ENCODE data around the gene WNK1. TPM values are rescaled to one million over a fixed set of nuclear protein-coding genes. Genes with fewer than 3 reads are reported as not detected.

WNK1 gene
- total and polyA plus RNA-seq, 4 donors = 114 to 165 (median 130) TPM

DNA sequence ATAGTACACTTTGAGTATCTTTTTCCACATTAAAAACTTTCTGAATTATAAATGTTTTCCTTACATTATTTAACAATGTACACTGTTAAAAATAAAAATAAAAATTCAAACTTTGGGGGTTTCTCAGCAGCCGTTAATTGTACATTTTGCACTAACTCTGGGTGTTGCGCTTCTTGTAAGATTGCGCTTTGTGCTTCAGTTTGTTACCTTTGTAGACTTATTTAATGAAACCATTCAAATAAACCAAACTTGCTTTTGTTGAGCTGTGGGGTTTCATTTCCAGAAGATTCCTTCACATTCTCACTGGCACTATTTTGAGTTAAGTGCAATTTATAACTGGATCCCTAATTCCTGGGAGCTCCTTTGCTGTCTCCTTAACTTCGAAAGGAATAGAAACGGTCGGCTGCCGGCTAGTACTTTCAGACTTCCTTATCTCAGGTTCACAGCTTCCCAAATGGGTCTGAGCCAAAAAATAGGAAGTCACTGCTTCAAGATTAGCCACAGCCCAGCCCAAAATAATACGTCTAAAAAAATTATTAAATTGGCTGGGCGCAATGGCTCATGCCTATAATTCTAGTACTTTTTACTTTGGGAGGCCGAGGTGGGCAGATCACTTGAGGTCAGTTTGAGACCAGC, 158.9 kb downstream of the WNK1 start:
- H3K9me3 ChIP-seq (ENCODE audit: control insufficient read depth, insufficient read depth, low read length) = no peaks in the 10 kb centered on the region
- no peak overlapping the region for H3K27ac ChIP-seq (ENCODE audit: low read depth, low read length)
- DNase-seq (ENCODE audit: low read depth in 4 of 6, low spot score in 6 of 6) = no peak
- no peaks in the 10 kb centered on the region for H3K4me1 ChIP-seq (ENCODE audit: control insufficient read depth, insufficient read depth, low read length)
- no peaks in the 10 kb centered on the region for H3K27me3 ChIP-seq (ENCODE audit: control insufficient read depth, insufficient read depth, low read length)
- peaks cover 52% of the 10 kb centered on the region for H3K36me3 ChIP-seq (ENCODE audit: control insufficient read depth, insufficient read depth, low read length)
- WGBS (ENCODE audit: insufficient coverage) = 83% methylated on average over 4 of the region's 10 CpGs
- H3K4me3 ChIP-seq (ENCODE audit: low read depth, low read length) = no peak overlapping the region

DNA sequence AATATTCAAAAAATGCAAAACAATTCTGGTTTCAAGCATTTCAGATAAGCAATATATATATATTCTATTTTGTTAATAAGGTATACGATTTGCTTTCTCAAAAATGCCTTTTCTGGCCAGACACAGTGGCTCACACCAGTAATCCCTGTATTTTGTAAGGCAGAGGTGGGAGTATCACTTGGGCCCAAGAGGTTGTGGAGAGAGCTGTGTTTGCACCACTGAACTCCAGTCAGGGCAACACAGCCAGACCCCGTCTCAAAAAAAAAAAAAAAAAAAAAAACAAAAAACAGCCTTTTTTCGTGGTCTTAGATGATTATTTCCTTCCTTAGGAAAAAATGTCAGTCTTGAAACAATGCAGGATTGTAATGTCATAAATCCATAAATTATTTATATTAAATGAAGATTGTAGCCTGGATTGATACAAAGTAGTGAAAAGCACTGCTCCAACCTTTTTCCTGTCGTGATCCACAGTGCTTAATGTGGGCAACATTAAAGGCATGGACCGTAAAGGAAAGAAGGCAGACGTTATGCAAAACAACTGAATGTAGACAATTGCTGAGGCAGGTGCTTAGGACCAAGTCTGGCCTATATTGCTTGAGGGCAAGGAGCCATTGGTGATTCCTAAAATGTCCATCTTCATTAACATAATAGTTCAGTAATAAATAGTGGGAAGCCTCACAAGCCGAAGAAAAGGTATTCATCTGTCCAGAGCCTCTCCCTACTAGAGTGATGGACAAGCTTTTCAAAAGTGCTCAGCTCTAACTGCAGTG, 160.3 kb downstream of the WNK1 start:
- DNase-seq (ENCODE audit: low read depth in 4 of 6, low spot score in 6 of 6) = no peak
- Histone ChIP-seq H3K4me1 (ENCODE audit: control insufficient read depth, insufficient read depth, low read length) (no peaks in the 10 kb centered on the region), H3K36me3 (ENCODE audit: control insufficient read depth, insufficient read depth, low read length) (peaks cover 52% of the 10 kb centered on the region), H3K27me3 (ENCODE audit: control insufficient read depth, insufficient read depth, low read length) (no peaks in the 10 kb centered on the region), H3K4me3 (ENCODE audit: low read depth, low read length) (no peak overlapping the region), H3K27ac (ENCODE audit: low read depth, low read length) (no peak overlapping the region), H3K9me3 (ENCODE audit: control insufficient read depth, insufficient read depth, low read length) (no peaks in the 10 kb centered on the region)
- WGBS (ENCODE audit: insufficient coverage) = 59% methylated on average over 3 of the region's 7 CpGs

DNA sequence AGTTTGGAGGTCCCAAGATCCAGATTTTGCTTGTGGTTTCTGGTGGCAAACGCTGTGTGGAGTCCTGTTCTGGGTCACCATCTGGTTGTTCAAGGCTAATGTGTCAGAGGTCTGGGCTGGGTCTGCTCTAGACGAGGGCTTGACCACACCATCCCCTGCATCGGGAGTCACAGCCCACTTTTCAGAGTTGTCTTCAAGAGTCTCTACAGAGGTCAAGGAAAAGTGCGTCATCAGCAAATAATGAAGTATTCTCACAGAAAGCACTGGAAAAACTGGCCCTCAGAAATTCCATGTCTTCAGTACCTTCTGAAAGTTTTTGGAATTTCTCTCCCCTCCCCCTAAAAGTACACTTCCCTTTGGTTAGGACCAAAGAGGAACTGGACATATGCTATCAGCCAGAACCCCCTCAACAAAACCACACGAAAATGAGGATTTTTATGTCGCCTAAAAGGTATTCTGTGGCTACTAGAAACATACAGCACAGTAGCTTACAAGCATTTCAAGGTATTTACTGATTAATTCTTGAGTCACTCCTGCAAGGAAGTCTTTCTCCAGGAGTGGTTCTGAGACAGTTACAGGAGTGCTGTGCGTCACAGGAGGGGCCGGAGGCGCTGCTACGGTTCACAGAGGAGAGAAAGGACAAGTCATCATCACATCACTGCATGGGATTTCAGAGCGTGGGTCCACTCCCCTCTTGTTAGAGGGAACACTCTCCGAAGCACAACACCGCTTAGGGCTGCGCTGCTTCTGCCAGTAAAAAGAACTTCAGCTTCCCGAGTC, 161.7 kb downstream of the WNK1 start:
- H3K36me3 ChIP-seq (ENCODE audit: control insufficient read depth, insufficient read depth, low read length) = peaks cover 47% of the 10 kb centered on the region
- DNase-seq (ENCODE audit: low read depth in 4 of 6, low spot score in 6 of 6) = no peak
- no peaks in the 10 kb centered on the region for H3K27me3 ChIP-seq (ENCODE audit: control insufficient read depth, insufficient read depth, low read length)
- H3K4me1 ChIP-seq (ENCODE audit: control insufficient read depth, insufficient read depth, low read length) = no peaks in the 10 kb centered on the region
- 95% methylated on average over 9 of the region's 15 CpGs for WGBS (ENCODE audit: insufficient coverage)
- no peak overlapping the region for H3K27ac ChIP-seq (ENCODE audit: low read depth, low read length)
- no peaks in the 10 kb centered on the region for H3K9me3 ChIP-seq (ENCODE audit: control insufficient read depth, insufficient read depth, low read length)
- no peak overlapping the region for H3K4me3 ChIP-seq (ENCODE audit: low read depth, low read length)

DNA sequence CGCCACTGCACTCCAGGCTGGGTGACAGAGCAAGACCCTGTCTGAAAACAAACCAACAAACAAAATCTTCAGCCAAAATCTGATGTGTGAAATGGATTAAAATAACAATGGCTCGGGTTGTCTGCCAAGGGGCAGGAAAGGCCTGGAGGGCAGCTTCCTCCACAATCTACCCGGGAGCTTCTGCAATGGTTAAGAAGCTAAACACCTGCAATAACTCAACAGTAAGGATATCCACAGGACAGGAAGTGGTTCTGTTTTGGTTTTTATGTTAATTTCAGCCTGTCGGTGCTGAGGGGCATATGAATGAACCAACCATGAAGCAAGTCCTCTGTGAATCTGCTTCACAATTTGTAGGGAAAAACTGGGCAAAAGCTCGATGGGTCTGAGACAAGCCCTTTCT, 162.7 kb downstream of the WNK1 start:
- Histone ChIP-seq H3K4me3 (ENCODE audit: low read depth, low read length) (no peak overlapping the region), H3K4me1 (ENCODE audit: control insufficient read depth, insufficient read depth, low read length) (no peaks in the 10 kb centered on the region), H3K9me3 (ENCODE audit: control insufficient read depth, insufficient read depth, low read length) (no peaks in the 10 kb centered on the region), H3K36me3 (ENCODE audit: control insufficient read depth, insufficient read depth, low read length) (peaks cover 48% of the 10 kb centered on the region), H3K27me3 (ENCODE audit: control insufficient read depth, insufficient read depth, low read length) (no peaks in the 10 kb centered on the region), H3K27ac (ENCODE audit: low read depth, low read length) (no peak overlapping the region)
- WGBS (ENCODE audit: insufficient coverage) = 75% methylated on average over 1 of the region's 5 CpGs
- no peak for DNase-seq (ENCODE audit: low read depth in 4 of 6, low spot score in 6 of 6)

GRCh38 chr12:916240-916639, 163.9 kb downstream of the WNK1 start:
- no peaks in the 10 kb centered on the region for H3K9me3 ChIP-seq (ENCODE audit: control insufficient read depth, insufficient read depth, low read length)
- no peak overlapping the region for H3K27ac ChIP-seq (ENCODE audit: low read depth, low read length)
- no peak overlapping the region for H3K4me3 ChIP-seq (ENCODE audit: low read depth, low read length)
- WGBS (ENCODE audit: insufficient coverage) = 95% methylated on average over 27 of the region's 27 CpGs
- H3K36me3 ChIP-seq (ENCODE audit: control insufficient read depth, insufficient read depth, low read length) = peaks cover 53% of the 10 kb centered on the region
- H3K4me1 ChIP-seq (ENCODE audit: control insufficient read depth, insufficient read depth, low read length) = no peaks in the 10 kb centered on the region
- DNase-seq (ENCODE audit: low read depth in 4 of 6, low spot score in 6 of 6) = no peak
- H3K27me3 ChIP-seq (ENCODE audit: control insufficient read depth, insufficient read depth, low read length) = no peaks in the 10 kb centered on the region

GRCh38 chr12:916712-917445, 164.5 kb downstream of the WNK1 start:
- 93% methylated on average over 17 of the region's 23 CpGs for WGBS (ENCODE audit: insufficient coverage)

DNA sequence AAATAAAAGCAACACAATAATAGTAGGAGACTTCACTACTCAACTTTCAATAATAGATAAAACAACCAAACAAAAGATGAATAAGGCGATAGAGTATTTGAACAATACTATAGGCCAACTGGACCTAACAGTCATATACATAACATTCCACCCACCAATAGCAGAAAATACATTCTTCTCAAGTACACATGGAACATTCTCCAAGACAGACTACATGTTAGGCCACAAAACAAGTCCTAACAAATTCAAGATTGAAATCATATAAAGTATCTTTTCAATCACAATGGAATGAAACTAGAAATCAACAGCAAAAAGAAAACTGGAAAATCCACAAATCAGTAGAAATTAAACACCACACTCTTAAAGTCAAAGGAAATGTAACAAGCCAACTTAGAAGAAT, 168.3 kb downstream of the WNK1 start:
- Histone ChIP-seq H3K27me3 (ENCODE audit: control insufficient read depth, insufficient read depth, low read length) (no peaks in the 10 kb centered on the region), H3K9me3 (ENCODE audit: control insufficient read depth, insufficient read depth, low read length) (no peaks in the 10 kb centered on the region), H3K27ac (ENCODE audit: low read depth, low read length) (no peak overlapping the region), H3K4me1 (ENCODE audit: control insufficient read depth, insufficient read depth, low read length) (no peaks in the 10 kb centered on the region), H3K4me3 (ENCODE audit: low read depth, low read length) (no peak overlapping the region), H3K36me3 (ENCODE audit: control insufficient read depth, insufficient read depth, low read length) (peaks cover 63% of the 10 kb centered on the region)
- no CpG with 5 or more reads among the region's 1 CpG for WGBS (ENCODE audit: insufficient coverage)
- DNase-seq (ENCODE audit: low read depth in 4 of 6, low spot score in 6 of 6) = no peak

More at GRCh38 chr12:916712-917445, 164.5 kb downstream of the WNK1 start:
- Histone ChIP-seq H3K4me1 (ENCODE audit: control insufficient read depth, insufficient read depth, low read length) (no peaks in the 10 kb centered on the region), H3K27me3 (ENCODE audit: control insufficient read depth, insufficient read depth, low read length) (no peaks in the 10 kb centered on the region), H3K36me3 (ENCODE audit: control insufficient read depth, insufficient read depth, low read length) (peaks cover 53% of the 10 kb centered on the region), H3K27ac (ENCODE audit: low read depth, low read length) (no peak overlapping the region), H3K4me3 (ENCODE audit: low read depth, low read length) (no peak overlapping the region), H3K9me3 (ENCODE audit: control insufficient read depth, insufficient read depth, low read length) (no peaks in the 10 kb centered on the region)
- DNase-seq (ENCODE audit: low read depth in 4 of 6, low spot score in 6 of 6) = no peak

DNA sequence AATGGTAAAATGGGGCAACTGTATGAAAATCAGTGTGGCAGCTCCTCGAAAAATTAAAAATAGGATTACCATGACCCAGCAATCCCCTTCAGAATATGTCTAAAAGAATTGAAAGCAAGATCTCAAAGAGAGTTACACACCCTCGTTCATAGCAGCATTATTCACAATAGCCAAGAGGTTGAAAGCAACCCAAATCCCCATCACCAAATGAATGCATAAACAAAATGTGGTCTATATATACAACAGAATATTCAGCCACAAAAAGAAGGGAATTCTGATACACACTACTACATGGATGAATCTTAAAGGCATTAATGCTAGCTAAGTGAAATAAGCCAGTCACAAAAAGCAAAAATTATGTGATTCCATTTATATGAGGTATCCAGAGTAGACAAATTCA, 169.9 kb downstream of the WNK1 start:
- no peak for DNase-seq (ENCODE audit: low read depth in 4 of 6, low spot score in 6 of 6)
- H3K36me3 ChIP-seq (ENCODE audit: control insufficient read depth, insufficient read depth, low read length) = peaks cover 64% of the 10 kb centered on the region
- H3K9me3 ChIP-seq (ENCODE audit: control insufficient read depth, insufficient read depth, low read length) = no peaks in the 10 kb centered on the region

GRCh38 chr12:926641-927040, 174.3 kb downstream of the WNK1 start:
- no peak for DNase-seq (ENCODE audit: low read depth in 4 of 6, low spot score in 6 of 6)
- WGBS (ENCODE audit: insufficient coverage) = 100% methylated on average over 8 of the region's 12 CpGs
- H3K36me3 ChIP-seq (ENCODE audit: control insufficient read depth, insufficient read depth, low read length) = peaks cover 67% of the 10 kb centered on the region

More for the DNA sequence above, 169.9 kb downstream of the WNK1 start:
- Histone ChIP-seq H3K4me1 (ENCODE audit: control insufficient read depth, insufficient read depth, low read length) (no peaks in the 10 kb centered on the region), H3K27ac (ENCODE audit: low read depth, low read length) (no peak overlapping the region), H3K4me3 (ENCODE audit: low read depth, low read length) (no peak overlapping the region), H3K27me3 (ENCODE audit: control insufficient read depth, insufficient read depth, low read length) (no peaks in the 10 kb centered on the region)
- WGBS (ENCODE audit: insufficient coverage) = 50% methylated on average over 1 of the region's 2 CpGs

More at GRCh38 chr12:926641-927040, 174.3 kb downstream of the WNK1 start:
- Histone ChIP-seq H3K27ac (ENCODE audit: low read depth, low read length) (no peak overlapping the region), H3K4me3 (ENCODE audit: low read depth, low read length) (no peak overlapping the region), H3K4me1 (ENCODE audit: control insufficient read depth, insufficient read depth, low read length) (no peaks in the 10 kb centered on the region), H3K27me3 (ENCODE audit: control insufficient read depth, insufficient read depth, low read length) (no peaks in the 10 kb centered on the region), H3K9me3 (ENCODE audit: control insufficient read depth, insufficient read depth, low read length) (no peaks in the 10 kb centered on the region)
